Measurements from ENCODE around the gene TRIM49B.
"Not testable (repeated sequence)": the region's sequence is repeated elsewhere in the genome, so short reads cannot be mapped to it uniquely, and the experiment has no call there.

The TRIM49B gene, protein sequence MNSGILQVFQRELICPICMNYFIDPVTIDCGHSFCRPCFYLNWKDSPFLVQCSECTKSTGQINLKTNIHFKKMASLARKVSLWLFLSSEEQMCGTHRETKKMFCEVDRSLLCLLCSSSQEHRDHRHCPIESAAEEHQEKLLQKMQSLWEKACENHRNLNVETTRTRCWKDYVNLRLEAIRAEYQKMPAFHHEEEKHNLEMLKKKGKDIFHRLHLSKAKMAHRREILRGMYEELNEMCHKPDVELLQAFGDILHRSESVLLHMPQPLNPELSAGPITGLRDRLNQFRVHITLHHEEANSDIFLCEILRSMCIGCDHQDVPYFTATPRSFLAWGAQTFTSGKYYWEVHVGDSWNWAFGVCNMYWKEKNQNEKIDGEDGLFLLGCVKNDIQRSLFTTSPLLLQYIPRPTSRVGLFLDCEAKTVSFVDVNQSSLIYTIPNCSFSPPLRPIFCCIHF
- long read RNA-seq, donor 1 = 0 reads
- long read RNA-seq, donor 2 = 0 reads
- long read RNA-seq, donor 3 = 0 reads
- long read RNA-seq, donor 4 = 0 reads
- long read RNA-seq, donor 5 = 0 reads
- long read RNA-seq, donor 6 = 0 reads
- long read RNA-seq, donor 7 = 0 reads
- long read RNA-seq, donor 8 = 0 reads

- not testable (repeated sequence) for DNase-seq
Observed at GRCh38 chr11:49028523-49028922, at the start of gene TRIM49B. Gene TRIM49B (plus strand): TSS chr11:49028823. CDS start chr11:49031600, 2,777 bp downstream.

GRCh38 chr11:48983785-48984184 lies 44.8 kb upstream of the TRIM49B start, which contains the start of gene TRIM51G:
Gene TRIM51G (minus strand): TSS chr11:48983885. CDS start chr11:48981695, 2,190 bp downstream.
- not testable (repeated sequence) for DNase-seq

DNA sequence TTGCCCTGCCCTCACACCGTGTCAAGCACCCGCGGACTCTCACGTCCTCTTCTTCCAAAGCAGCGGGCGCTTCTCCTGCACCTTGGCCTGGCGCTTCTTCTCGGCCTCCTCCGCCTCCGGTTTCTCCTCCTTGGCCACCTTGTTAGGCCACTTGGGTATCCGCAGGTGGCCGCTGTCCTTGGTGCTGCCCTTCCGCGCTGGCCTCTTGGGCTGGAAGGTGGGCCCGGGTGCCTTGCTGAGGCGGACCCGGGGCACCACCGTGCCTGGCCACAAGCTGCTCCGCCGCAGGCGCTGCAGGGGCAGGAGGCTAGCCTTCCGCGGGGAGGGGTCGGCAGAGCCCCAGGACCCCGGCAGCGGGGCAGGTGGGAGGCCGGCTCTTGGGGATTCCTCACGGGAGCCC lies 19.6 kb downstream of the TRIM49B start:
- DNase-seq = not testable (repeated sequence)

DNA sequence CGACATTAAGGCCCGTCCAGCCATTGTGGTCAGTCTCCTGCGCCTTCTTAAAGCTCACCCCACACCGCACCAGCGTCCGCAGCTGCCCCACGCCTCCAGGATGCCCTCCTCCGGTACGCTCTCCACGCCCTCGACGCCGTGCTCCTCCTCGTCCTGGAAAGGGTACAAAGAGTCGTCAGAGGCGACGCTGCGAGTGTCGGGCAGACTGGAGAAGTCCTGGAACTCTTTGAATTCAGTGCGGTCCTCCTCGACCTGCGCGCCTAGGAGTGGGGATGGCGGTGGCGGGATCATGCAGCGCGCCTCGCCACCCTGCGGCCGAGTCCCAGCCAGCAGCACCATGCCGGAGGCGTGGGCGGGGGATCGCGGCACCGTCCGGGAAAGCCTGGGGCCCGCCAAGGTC lies 21.2 kb downstream of the TRIM49B start:
- DNase-seq = not testable (repeated sequence)

DNA sequence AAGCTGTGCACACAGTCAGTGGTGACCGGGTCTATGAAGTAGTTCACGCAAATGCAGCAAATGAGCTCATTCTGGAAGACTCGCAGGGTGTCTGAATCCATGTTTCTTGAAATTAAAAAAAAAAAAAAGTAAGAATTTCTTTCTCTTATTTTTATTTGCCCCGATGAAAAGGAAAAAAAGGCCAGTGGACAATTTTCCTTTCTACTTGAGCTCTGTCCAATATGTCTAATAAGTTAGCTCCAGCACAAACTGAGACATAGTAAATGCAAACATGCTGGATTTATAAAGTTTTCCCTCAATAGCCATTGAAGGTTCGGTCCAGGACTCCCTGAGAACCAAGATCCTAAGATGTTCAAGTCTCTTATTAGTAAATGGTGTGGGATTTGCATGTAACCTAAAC lies 30.4 kb downstream of the TRIM49B start, which contains the start of gene TRIM64C:
Gene TRIM64C, minus strand, starts transcription at position 101 of the 400 bp plus-strand sequence. Its CDS starts 0 bp downstream, at position 101.
- not testable (repeated sequence) for DNase-seq

DNA sequence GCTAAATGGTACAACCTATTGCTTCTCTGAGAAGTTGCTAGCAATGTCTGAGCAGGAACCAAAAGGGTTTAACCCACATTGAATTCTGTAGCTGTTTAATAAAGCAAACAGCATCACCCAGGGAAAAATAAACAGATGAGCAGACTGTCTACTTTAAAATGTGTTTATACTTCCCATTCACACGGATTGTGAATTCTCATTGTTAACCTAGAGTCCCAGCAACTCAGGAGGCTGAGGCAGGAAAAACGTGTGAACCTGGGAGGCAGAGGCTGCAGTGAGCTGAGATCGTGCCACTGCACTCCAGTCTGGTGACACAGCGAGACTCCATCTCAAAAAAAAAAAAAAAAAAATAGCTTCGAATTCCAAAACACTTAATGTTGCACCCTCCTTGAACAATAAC lies 41.3 kb downstream of the TRIM49B start:
- DNase-seq = not testable (repeated sequence)
